GM19324 (cell line): Measurements from ENCODE around the gene RBM6.

Experiments used
- ATAC-seq: cut with Tn5 transposase; IDR thresholded peaks from one replicate; pipeline ENCODE4 v1.9.1; 2021; ENCODE audit warnings: mild to moderate bottlenecking, moderate library complexity; ENCODE audit not compliant: unreplicated experiment, low FRiP score

The RBM6 gene

GRCh38 chr3:50124052-50124799, 184.3 kb downstream of the RBM6 start:
- no peak for ATAC-seq

GRCh38 chr3:50124800-50125178, 184.8 kb downstream of the RBM6 start:
- ATAC-seq, result no peak

- ATAC-seq, result no peak
Measured at GRCh38 chr3:50125541-50126286, 185.8 kb downstream of the RBM6 start.

- ATAC-seq, result no peak
Measured at GRCh38 chr3:50126287-50127211, 186.6 kb downstream of the RBM6 start.
